T-helper 2 cell (primary cell): Measurements from ENCODE around the gene TSPAN6.

ENCODE experiments used
- DNase-seq, 5 experiments: peaks; one replicate each; pipeline versions ENCODE4 v3.0.0 to v3.0.0-alpha.2; 2012 to 2022

Gene TSPAN6

GRCh38 chrX:100647095-100647494 is 10.5 kb upstream of the TSPAN6 start:
- DNase-seq: no peak

- DNase-seq: no peak
Observed at GRCh38 chrX:100645106-100645505, 8.5 kb upstream of the TSPAN6 start.

GRCh38 chrX:100643956-100644860 is 7.6 kb upstream of the TSPAN6 start, which contains the start of gene SRPX2:
SRPX2 (plus strand) TSS chrX:100644199; CDS start chrX:100646323, 2,124 bp downstream.
- DNase-seq: no peak

GRCh38 chrX:100643212-100643611 is 6.6 kb upstream of the TSPAN6 start:
- DNase-seq: no peak

GRCh38 chrX:100642290-100642689 is 5.7 kb upstream of the TSPAN6 start:
- no peak for DNase-seq

- DNase-seq: no peak
Observed at GRCh38 chrX:100635989-100636320, 651 bp downstream of the TSPAN6 start.

GRCh38 chrX:100635040-100635439 is 1.6 kb downstream of the TSPAN6 start:
- no peak for DNase-seq

- peak in 1 of 5 experiments; percentile 52 for DNase-seq
Observed at GRCh38 chrX:100625985-100626491, 10.6 kb downstream of the TSPAN6 start.

GRCh38 chrX:100623001-100623400 is 13.6 kb downstream of the TSPAN6 start:
- no peak for DNase-seq

- DNase-seq: peak in 1 of 5 experiments; percentile 50
Observed at GRCh38 chrX:100615005-100615404, 21.6 kb downstream of the TSPAN6 start.

GRCh38 chrX:100611951-100612350 is 24.7 kb downstream of the TSPAN6 start:
- DNase-seq: no peak

- no peak for DNase-seq
Observed at GRCh38 chrX:100609591-100609990, 27.0 kb downstream of the TSPAN6 start.

- DNase-seq: peak in 1 of 5 experiments; percentile 1
Observed at GRCh38 chrX:100606753-100607152, 29.9 kb downstream of the TSPAN6 start.

- DNase-seq: no peak
Observed at GRCh38 chrX:100600758-100601157, 35.8 kb downstream of the TSPAN6 start.

GRCh38 chrX:100600340-100600739 is 36.3 kb downstream of the TSPAN6 start:
- no peak for DNase-seq

- DNase-seq: no peak
Observed at GRCh38 chrX:100599456-100599855, 37.1 kb downstream of the TSPAN6 start.

- no peak for DNase-seq
Observed at GRCh38 chrX:100596601-100597000, 40.0 kb downstream of the TSPAN6 start.

- DNase-seq: no peak
Observed at GRCh38 chrX:100593581-100593980, 43.0 kb downstream of the TSPAN6 start.

GRCh38 chrX:100593126-100593525 is 43.5 kb downstream of the TSPAN6 start:
- no peak for DNase-seq

- DNase-seq: no peak
Observed at GRCh38 chrX:100591256-100592051, 45.2 kb downstream of the TSPAN6 start.

- DNase-seq: no peak
Observed at GRCh38 chrX:100587861-100588260, 48.7 kb downstream of the TSPAN6 start.

GRCh38 chrX:100586747-100587146 is 49.9 kb downstream of the TSPAN6 start:
- no peak for DNase-seq

GRCh38 chrX:100584611-100585010 is 52.0 kb downstream of the TSPAN6 start, which contains the start of gene TNMD:
TNMD (plus strand) TSS chrX:100584936; CDS start chrX:100585019, 83 bp downstream.
- DNase-seq: no peak
